ENCODE results near the gene RYK.

The RYK gene

GRCh38 chr3:134222835-134223234 lies 27.8 kb downstream of the RYK start:
- TF ChIP-seq, protein P1, sequence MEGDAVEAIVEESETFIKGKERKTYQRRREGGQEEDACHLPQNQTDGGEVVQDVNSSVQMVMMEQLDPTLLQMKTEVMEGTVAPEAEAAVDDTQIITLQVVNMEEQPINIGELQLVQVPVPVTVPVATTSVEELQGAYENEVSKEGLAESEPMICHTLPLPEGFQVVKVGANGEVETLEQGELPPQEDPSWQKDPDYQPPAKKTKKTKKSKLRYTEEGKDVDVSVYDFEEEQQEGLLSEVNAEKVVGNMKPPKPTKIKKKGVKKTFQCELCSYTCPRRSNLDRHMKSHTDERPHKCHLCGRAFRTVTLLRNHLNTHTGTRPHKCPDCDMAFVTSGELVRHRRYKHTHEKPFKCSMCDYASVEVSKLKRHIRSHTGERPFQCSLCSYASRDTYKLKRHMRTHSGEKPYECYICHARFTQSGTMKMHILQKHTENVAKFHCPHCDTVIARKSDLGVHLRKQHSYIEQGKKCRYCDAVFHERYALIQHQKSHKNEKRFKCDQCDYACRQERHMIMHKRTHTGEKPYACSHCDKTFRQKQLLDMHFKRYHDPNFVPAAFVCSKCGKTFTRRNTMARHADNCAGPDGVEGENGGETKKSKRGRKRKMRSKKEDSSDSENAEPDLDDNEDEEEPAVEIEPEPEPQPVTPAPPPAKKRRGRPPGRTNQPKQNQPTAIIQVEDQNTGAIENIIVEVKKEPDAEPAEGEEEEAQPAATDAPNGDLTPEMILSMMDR (IDR thresholded peaks at IDR 0.05; ENCODE audit: low read depth, low read length), result no peak
- TF ChIP-seq MYC (IDR thresholded peaks at IDR 0.05; ENCODE audit: low read depth, low read length) (no peak), MAX (IDR thresholded peaks at IDR 0.05; ENCODE audit: low read depth, low read length) (no peak), POLR2A (IDR thresholded peaks at IDR 0.05; ENCODE audit: extremely low read depth, insufficient read length) (no peak)
- H3K4me3 ChIP-seq (ENCODE audit: low read depth, low read length), result no peak overlapping the region
- no peak for DNase-seq (ENCODE audit: low read depth)

DNA sequence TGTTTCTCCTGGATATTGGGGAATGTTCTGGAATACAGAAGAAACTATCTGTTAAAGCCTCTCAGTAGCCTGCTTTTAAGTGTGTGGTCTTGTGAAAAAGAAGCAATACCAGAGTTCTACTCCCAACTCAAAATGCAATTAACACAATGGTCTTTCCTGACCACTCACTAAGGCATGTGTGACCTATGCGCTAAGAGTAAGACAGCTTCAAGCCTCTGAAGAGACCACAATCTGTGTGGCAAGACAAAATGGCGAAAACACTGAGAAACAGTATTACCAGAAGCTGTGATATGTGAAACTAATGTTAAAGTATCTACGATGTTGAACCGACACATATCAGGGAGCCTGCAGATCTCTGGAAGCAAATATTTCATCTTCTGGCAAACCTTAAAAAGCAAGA lies 33.8 kb downstream of the RYK start:
- H3K4me3 ChIP-seq (ENCODE audit: low read depth, low read length), result no peak overlapping the region
- TF ChIP-seq, protein P1 (IDR thresholded peaks at IDR 0.05; ENCODE audit: low read depth, low read length), result no peak
- TF ChIP-seq MYC (IDR thresholded peaks at IDR 0.05; ENCODE audit: low read depth, low read length) (no peak), POLR2A (IDR thresholded peaks at IDR 0.05; ENCODE audit: extremely low read depth, insufficient read length) (no peak), MAX (IDR thresholded peaks at IDR 0.05; ENCODE audit: low read depth, low read length) (no peak)
- peak; percentile 4 for DNase-seq (ENCODE audit: low read depth)

DNA sequence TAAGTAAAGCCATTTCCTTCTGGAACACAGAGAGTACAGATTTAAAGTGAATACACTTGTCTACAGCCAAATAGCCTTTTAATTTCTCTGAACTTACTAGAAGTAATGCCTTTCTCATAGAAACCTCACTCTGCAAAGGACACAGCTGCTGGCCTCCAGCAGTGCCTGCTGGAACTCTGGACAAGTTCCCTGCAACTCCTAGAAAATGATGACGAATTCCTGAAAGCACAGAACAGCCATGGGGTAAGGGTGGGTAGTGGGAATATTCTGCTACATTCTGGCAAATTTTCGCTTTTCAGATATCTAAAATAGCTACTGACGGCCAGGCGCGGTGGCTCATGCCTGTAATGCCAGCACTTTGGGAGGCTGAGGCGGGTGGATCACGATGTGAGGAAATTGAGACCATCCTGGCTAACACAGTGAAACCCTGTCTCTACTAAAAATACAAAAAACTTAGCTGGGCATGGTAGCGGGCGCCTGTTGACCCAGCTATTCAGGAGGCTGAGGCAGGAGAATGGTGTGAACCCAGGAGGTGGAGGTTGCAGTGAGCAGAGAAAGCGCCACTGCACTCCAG lies 34.4 kb downstream of the RYK start:
- TF ChIP-seq POLR2A (IDR thresholded peaks at IDR 0.05; ENCODE audit: extremely low read depth, insufficient read length), result no peak
- TF ChIP-seq, protein P1 (IDR thresholded peaks at IDR 0.05; ENCODE audit: low read depth, low read length), result no peak
- no peak for TF ChIP-seq MAX (IDR thresholded peaks at IDR 0.05; ENCODE audit: low read depth, low read length)
- no peak overlapping the region for H3K4me3 ChIP-seq (ENCODE audit: low read depth, low read length)
- DNase-seq (ENCODE audit: low read depth), result no peak

DNA sequence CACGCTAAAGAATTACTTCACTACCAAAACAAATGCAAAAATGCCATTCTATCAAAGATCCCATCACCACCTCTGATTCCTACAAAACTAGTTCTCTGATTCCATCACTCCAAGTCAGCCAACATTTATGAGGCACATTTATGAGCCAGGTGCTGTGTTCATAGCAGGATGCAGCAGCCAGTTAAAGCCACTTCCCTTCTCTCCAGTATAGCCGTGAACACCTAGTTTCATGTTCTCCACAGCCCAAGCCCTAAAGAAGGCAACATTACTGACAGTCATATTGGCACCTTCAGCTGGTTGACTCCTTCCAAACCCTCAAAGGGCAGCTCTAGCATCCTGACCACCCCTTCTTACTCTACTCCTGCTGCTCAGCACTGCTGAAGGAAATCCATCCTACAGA lies 36.4 kb downstream of the RYK start:
- DNase-seq (ENCODE audit: low read depth), result no peak
- TF ChIP-seq POLR2A (IDR thresholded peaks at IDR 0.05; ENCODE audit: extremely low read depth, insufficient read length) (no peak), MYC (IDR thresholded peaks at IDR 0.05; ENCODE audit: low read depth, low read length) (no peak), MAX (IDR thresholded peaks at IDR 0.05; ENCODE audit: low read depth, low read length) (no peak)
- TF ChIP-seq, protein P1 (IDR thresholded peaks at IDR 0.05; ENCODE audit: low read depth, low read length), result no peak
- no peak overlapping the region for H3K4me3 ChIP-seq (ENCODE audit: low read depth, low read length)

GRCh38 chr3:134212967-134213665 lies 37.5 kb downstream of the RYK start:
- peak; percentile 79 for DNase-seq (ENCODE audit: low read depth)
- no peak for TF ChIP-seq MAX (IDR thresholded peaks at IDR 0.05; ENCODE audit: low read depth, low read length)
- TF ChIP-seq, protein P1 (IDR thresholded peaks at IDR 0.05; ENCODE audit: low read depth, low read length), result peak; percentile 91
- H3K4me3 ChIP-seq (ENCODE audit: low read depth, low read length), result no peak overlapping the region

All from NB4 (cell line).